WTC11 (cell line): ENCODE measurements around the gene CDK4. TPM values are rescaled to one million over a fixed set of nuclear protein-coding genes. Genes with fewer than 3 reads are reported as not detected.

Experiments used
- CREM ChIP-seq: sonication (generic); formaldehyde crosslinking; IDR thresholded peaks from 2 replicates; pipeline ENCODE4 v1.8.1; 2022; ENCODE audit warnings: mild to moderate bottlenecking, missing genetic modification reagents, moderate library complexity
- EMX1 ChIP-seq: fragments of 250-450 bp; sonication (Bioruptor Pico); IDR thresholded peaks from 2 replicates; pipeline ENCODE4 v1.8.0; 2021; ENCODE audit warnings: mild to moderate bottlenecking
- FOXJ3 ChIP-seq: sonication (generic); formaldehyde crosslinking; IDR thresholded peaks from 2 replicates; pipeline ENCODE4 v1.9.0; 2021; ENCODE audit warnings: missing genetic modification reagents, mild to moderate bottlenecking, borderline replicate concordance
- GRHL2 ChIP-seq: fragments of 250-450 bp; sonication (Bioruptor Pico); IDR thresholded peaks from 2 replicates; pipeline ENCODE4 v1.8.0; 2022; ENCODE audit warnings: mild to moderate bottlenecking, moderate library complexity; ENCODE audit not compliant: insufficient replicate concordance, severe bottlenecking
- GTF2I ChIP-seq: fragments of 250-450 bp; sonication (Bioruptor Pico); conservative IDR thresholded peaks from 2 replicates; pipeline ENCODE4 v1.4.0; 2021; ENCODE audit warnings: mild to moderate bottlenecking
- HMGA2 ChIP-seq: fragments of 250-450 bp; sonication (Bioruptor Pico); IDR thresholded peaks from 2 replicates; pipeline ENCODE4 v1.4.0; 2021; ENCODE audit warnings: mild to moderate bottlenecking, moderate library complexity
- IRF2 ChIP-seq: sonication (generic); formaldehyde crosslinking; IDR thresholded peaks from 2 replicates; pipeline ENCODE4 v1.8.0; 2022; ENCODE audit warnings: low read depth, missing genetic modification reagents, borderline replicate concordance
- JUN ChIP-seq: sonication (generic); formaldehyde crosslinking; IDR thresholded peaks from 2 replicates; pipeline ENCODE4 v1.8.0; 2023; ENCODE audit warnings: mild to moderate bottlenecking, missing genetic modification reagents
- KAT7 ChIP-seq: sonication (generic); formaldehyde crosslinking; IDR thresholded peaks from 2 replicates; pipeline ENCODE4 v1.8.1; 2023; ENCODE audit warnings: missing genetic modification reagents, mild to moderate bottlenecking, borderline replicate concordance
- MXD4 ChIP-seq: fragments of 250-450 bp; sonication (Bioruptor Pico); IDR thresholded peaks from 2 replicates; pipeline ENCODE4 v1.8.0; 2021; ENCODE audit warnings: mild to moderate bottlenecking, moderate library complexity, borderline replicate concordance
- NFE2L1 ChIP-seq: sonication (generic); formaldehyde crosslinking; IDR thresholded peaks from 2 replicates; pipeline ENCODE4 v1.8.1; 2023; ENCODE audit warnings: missing genetic modification reagents
- NR2C2 ChIP-seq: sonication (generic); formaldehyde crosslinking; IDR thresholded peaks from 2 replicates; pipeline ENCODE4 v1.8.0; 2022; ENCODE audit warnings: mild to moderate bottlenecking, missing genetic modification reagents
- TCF7 ChIP-seq: sonication (generic); formaldehyde crosslinking; IDR thresholded peaks from 2 replicates; pipeline ENCODE4 v1.8.0; 2022; ENCODE audit warnings: mild to moderate bottlenecking, low read depth, missing genetic modification reagents, moderate library complexity
- ZNF121 ChIP-seq: sonication (generic); formaldehyde crosslinking; IDR thresholded peaks from 2 replicates; pipeline ENCODE4 v1.8.0; 2023; ENCODE audit warnings: missing genetic modification reagents
- ZNF232 ChIP-seq: sonication (generic); formaldehyde crosslinking; IDR thresholded peaks from 2 replicates; pipeline ENCODE4 v1.8.0; 2022; ENCODE audit warnings: mild to moderate bottlenecking, missing genetic modification reagents
- total RNA-seq: library from RNA; stranded (reverse); gene quantifications from 3 replicates; pipeline ENCODE4 v1.2.3, GENCODE V29; 2021
- TF ChIP-seq, protein P1 (sequence below): sonication (generic); formaldehyde crosslinking; IDR thresholded peaks from 2 replicates; pipeline ENCODE4 v1.8.1; 2023; ENCODE audit warnings: mild to moderate bottlenecking, missing genetic modification reagents, moderate library complexity
- TF ChIP-seq, protein P2 (sequence below): fragments of 250-450 bp; sonication (Bioruptor Pico); IDR thresholded peaks from 2 replicates; pipeline ENCODE4 v2.1.2; 2022; ENCODE audit warnings: mild to moderate bottlenecking, moderate library complexity
- TF ChIP-seq, protein P3 (sequence below): fragments of 250-450 bp; sonication (Bioruptor Pico); IDR thresholded peaks from 2 replicates; pipeline ENCODE4 v1.9.0; 2021; ENCODE audit warnings: moderate library complexity, mild to moderate bottlenecking, inconsistent platforms, borderline replicate concordance
- TF ChIP-seq, protein P4 (sequence below): sonication (generic); formaldehyde crosslinking; IDR thresholded peaks from 2 replicates; pipeline ENCODE4 v1.8.1; 2023; ENCODE audit warnings: mild to moderate bottlenecking, missing genetic modification reagents
- TF ChIP-seq, protein P5 (sequence below): fragments of 250-450 bp; sonication (Bioruptor Pico); IDR thresholded peaks from 2 replicates; pipeline ENCODE4 v1.9.0; 2021; ENCODE audit warnings: mild to moderate bottlenecking, borderline replicate concordance
- TF ChIP-seq, protein P6 (sequence below): sonication (generic); formaldehyde crosslinking; IDR thresholded peaks from 2 replicates; pipeline ENCODE4 v1.8.1; 2022; ENCODE audit warnings: missing genetic modification reagents, borderline replicate concordance
- TF ChIP-seq, protein P7 (sequence below): fragments of 250-450 bp; sonication (Bioruptor Pico); conservative IDR thresholded peaks from 2 replicates; pipeline ENCODE4 v1.9.0; 2021; ENCODE audit warnings: mild to moderate bottlenecking
- TF ChIP-seq, protein P8 (sequence below): sonication (generic); formaldehyde crosslinking; IDR thresholded peaks from 2 replicates; pipeline ENCODE4 v1.8.1; 2022; ENCODE audit warnings: mild to moderate bottlenecking, moderate library complexity, missing genetic modification reagents
- TF ChIP-seq, protein P9 (sequence below): sonication (generic); formaldehyde crosslinking; IDR thresholded peaks from 2 replicates; pipeline ENCODE4 v1.8.0; 2022; ENCODE audit warnings: mild to moderate bottlenecking, missing genetic modification reagents

CDK4 gene
- total RNA-seq, 1 experiment from 2014 or later: 152 TPM

DNA sequence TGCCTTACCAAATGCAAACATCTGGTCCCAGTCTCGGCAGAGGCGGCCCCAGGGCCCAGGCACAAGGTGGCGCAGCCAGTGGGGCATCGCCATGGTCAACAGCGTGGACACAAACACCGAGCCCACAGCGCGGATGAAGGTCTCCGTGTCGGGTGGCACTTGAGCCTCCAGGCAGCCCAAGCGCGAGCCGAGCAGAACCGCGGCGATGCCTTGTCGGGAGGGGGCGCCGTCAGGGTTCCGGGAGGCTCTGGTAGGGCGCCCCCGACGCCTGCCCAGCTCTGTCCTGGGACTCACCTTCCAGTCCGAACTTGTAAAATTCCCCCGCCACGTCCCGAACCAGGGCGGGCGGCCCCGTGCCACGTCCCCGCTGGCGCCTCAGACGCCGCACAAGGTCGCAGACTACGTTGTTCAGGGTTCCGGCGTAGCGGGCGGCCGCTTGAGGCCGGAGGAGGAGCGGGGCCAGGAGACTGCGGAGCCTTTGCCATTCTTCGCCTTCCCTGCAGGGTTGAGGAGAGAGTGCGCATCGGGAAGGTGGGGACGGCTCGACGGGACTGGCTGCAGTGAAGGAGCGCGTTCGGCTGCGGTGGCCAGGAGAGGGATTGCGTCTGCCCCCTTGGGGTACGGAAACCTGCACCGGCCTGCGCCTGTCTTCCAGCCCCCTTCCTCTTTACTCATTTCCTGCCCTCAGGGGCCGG lies 13.0 kb upstream of the CDK4 start (continued):
- TF ChIP-seq TCF7 (0 out of 2 replicates have a peak, but pooled peaks have one; percentile 60), KAT7 (CRISPR knock-in tag) (0 out of 2 replicates have a peak, but pooled peaks have one; percentile 36), HMGA2 (CRISPR knock-in tag) (no peak), NFE2L1 (CRISPR knock-in tag) (no peak), JUN (CRISPR knock-in tag) (no peak), FOXJ3 (CRISPR knock-in tag) (no peak), CREM (CRISPR knock-in tag) (no peak), EMX1 (no peak), MXD4 (CRISPR knock-in tag) (no peak), GTF2I (CRISPR knock-in tag) (no peak), NR2C2 (CRISPR knock-in tag) (no peak), IRF2 (CRISPR knock-in tag) (no peak), GRHL2 (CRISPR knock-in tag) (no peak), ZNF232 (no peak), ZNF121 (no peak)
- TF ChIP-seq, protein P1, sequence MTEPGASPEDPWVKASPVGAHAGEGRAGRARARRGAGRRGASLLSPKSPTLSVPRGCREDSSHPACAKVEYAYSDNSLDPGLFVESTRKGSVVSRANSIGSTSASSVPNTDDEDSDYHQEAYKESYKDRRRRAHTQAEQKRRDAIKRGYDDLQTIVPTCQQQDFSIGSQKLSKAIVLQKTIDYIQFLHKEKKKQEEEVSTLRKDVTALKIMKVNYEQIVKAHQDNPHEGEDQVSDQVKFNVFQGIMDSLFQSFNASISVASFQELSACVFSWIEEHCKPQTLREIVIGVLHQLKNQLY (CRISPR knock-in tag): no peak
- TF ChIP-seq, protein P2, sequence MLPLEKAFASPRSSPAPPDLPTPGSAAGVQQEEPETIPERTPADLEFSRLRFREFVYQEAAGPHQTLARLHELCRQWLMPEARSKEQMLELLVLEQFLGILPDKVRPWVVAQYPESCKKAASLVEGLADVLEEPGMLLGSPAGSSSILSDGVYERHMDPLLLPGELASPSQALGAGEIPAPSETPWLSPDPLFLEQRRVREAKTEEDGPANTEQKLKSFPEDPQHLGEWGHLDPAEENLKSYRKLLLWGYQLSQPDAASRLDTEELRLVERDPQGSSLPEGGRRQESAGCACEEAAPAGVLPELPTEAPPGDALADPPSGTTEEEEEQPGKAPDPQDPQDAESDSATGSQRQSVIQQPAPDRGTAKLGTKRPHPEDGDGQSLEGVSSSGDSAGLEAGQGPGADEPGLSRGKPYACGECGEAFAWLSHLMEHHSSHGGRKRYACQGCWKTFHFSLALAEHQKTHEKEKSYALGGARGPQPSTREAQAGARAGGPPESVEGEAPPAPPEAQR: no peak
- TF ChIP-seq, protein P3, sequence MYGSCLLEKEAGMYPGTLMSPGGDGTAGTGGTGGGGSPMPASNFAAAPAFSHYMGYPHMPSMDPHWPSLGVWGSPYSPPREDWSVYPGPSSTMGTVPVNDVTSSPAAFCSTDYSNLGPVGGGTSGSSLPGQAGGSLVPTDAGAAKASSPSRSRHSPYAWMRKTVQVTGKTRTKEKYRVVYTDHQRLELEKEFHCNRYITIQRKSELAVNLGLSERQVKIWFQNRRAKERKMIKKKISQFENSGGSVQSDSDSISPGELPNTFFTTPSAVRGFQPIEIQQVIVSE (CRISPR knock-in tag): no peak
- TF ChIP-seq, protein P4, sequence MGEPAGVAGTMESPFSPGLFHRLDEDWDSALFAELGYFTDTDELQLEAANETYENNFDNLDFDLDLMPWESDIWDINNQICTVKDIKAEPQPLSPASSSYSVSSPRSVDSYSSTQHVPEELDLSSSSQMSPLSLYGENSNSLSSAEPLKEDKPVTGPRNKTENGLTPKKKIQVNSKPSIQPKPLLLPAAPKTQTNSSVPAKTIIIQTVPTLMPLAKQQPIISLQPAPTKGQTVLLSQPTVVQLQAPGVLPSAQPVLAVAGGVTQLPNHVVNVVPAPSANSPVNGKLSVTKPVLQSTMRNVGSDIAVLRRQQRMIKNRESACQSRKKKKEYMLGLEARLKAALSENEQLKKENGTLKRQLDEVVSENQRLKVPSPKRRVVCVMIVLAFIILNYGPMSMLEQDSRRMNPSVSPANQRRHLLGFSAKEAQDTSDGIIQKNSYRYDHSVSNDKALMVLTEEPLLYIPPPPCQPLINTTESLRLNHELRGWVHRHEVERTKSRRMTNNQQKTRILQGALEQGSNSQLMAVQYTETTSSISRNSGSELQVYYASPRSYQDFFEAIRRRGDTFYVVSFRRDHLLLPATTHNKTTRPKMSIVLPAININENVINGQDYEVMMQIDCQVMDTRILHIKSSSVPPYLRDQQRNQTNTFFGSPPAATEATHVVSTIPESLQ: no peak
- TF ChIP-seq, protein P5, sequence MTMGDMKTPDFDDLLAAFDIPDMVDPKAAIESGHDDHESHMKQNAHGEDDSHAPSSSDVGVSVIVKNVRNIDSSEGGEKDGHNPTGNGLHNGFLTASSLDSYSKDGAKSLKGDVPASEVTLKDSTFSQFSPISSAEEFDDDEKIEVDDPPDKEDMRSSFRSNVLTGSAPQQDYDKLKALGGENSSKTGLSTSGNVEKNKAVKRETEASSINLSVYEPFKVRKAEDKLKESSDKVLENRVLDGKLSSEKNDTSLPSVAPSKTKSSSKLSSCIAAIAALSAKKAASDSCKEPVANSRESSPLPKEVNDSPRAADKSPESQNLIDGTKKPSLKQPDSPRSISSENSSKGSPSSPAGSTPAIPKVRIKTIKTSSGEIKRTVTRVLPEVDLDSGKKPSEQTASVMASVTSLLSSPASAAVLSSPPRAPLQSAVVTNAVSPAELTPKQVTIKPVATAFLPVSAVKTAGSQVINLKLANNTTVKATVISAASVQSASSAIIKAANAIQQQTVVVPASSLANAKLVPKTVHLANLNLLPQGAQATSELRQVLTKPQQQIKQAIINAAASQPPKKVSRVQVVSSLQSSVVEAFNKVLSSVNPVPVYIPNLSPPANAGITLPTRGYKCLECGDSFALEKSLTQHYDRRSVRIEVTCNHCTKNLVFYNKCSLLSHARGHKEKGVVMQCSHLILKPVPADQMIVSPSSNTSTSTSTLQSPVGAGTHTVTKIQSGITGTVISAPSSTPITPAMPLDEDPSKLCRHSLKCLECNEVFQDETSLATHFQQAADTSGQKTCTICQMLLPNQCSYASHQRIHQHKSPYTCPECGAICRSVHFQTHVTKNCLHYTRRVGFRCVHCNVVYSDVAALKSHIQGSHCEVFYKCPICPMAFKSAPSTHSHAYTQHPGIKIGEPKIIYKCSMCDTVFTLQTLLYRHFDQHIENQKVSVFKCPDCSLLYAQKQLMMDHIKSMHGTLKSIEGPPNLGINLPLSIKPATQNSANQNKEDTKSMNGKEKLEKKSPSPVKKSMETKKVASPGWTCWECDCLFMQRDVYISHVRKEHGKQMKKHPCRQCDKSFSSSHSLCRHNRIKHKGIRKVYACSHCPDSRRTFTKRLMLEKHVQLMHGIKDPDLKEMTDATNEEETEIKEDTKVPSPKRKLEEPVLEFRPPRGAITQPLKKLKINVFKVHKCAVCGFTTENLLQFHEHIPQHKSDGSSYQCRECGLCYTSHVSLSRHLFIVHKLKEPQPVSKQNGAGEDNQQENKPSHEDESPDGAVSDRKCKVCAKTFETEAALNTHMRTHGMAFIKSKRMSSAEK (CRISPR knock-in tag): no peak
- TF ChIP-seq, protein P6, sequence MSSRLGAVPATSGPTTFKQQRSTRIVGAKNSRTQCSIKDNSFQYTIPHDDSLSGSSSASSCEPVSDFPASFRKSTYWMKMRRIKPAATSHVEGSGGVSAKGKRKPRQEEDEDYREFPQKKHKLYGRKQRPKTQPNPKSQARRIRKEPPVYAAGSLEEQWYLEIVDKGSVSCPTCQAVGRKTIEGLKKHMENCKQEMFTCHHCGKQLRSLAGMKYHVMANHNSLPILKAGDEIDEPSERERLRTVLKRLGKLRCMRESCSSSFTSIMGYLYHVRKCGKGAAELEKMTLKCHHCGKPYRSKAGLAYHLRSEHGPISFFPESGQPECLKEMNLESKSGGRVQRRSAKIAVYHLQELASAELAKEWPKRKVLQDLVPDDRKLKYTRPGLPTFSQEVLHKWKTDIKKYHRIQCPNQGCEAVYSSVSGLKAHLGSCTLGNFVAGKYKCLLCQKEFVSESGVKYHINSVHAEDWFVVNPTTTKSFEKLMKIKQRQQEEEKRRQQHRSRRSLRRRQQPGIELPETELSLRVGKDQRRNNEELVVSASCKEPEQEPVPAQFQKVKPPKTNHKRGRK: no peak
- TF ChIP-seq, protein P7, sequence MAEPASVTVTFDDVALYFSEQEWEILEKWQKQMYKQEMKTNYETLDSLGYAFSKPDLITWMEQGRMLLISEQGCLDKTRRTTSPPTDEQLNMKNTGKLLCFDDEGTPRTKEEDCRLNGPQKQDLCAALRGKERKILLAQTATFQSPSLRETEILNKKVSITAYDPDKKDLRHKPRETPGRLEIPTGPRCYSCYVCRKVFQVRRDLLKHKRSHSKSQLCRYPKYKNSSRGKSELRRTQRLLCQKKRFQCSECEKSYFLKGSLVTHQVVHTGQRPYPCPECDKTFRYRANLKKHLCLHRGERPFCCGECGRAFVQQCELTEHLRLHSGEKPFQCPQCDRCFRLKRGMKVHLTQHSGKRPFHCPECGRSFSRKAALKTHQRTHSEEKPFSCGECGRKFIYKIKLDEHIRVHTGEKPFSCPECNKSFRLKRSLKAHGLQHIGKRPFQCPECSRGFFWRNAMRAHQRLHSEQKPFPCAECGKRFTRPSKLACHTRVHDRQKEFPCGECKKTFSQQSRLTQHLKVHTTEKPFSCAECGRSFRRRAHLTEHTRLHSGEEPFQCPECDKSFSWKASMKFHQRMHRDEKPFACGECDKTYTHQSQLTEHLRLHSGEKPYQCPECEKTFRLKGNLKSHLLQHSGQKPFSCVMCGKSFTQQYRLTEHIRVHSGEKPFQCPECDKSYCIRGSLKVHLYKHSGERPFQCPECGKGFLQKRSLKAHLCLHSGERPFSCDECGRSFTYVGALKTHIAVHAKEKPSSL: no peak
- TF ChIP-seq, protein P8, sequence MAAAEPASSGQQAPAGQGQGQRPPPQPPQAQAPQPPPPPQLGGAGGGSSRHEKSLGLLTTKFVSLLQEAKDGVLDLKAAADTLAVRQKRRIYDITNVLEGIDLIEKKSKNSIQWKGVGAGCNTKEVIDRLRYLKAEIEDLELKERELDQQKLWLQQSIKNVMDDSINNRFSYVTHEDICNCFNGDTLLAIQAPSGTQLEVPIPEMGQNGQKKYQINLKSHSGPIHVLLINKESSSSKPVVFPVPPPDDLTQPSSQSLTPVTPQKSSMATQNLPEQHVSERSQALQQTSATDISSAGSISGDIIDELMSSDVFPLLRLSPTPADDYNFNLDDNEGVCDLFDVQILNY (CRISPR knock-in tag): no peak
- TF ChIP-seq, protein P9, sequence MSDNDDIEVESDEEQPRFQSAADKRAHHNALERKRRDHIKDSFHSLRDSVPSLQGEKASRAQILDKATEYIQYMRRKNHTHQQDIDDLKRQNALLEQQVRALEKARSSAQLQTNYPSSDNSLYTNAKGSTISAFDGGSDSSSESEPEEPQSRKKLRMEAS: peak; percentile 71; the same call in 1 of the 2 replicates
